GM13976 (cell line): ENCODE measurements around the gene TMOD2.

Source experiments
- DNase-seq: peaks from one replicate; pipeline ENCODE4 v3.0.0; 2012; ENCODE audit warnings: low spot score
- in situ Hi-C: fragments of 300-500 bp; cut with MboI; formaldehyde crosslinking; loops from one replicate; pipeline ENCODE4 v1.12.0; 2022; ENCODE audit warnings: low sequenced_read_pairs, mixed read lengths, inconsistent platforms; ENCODE audit not compliant: unreplicated experiment
- TF ChIP-seq, protein P1 (sequence below): IDR thresholded peaks from 2 replicates; pipeline ENCODE4 v1.5.1; 2012; ENCODE audit warnings: borderline replicate concordance, mild to moderate bottlenecking; ENCODE audit not compliant: insufficient read depth; ENCODE audit errors: extremely low read depth, missing control alignments, control extremely low read depth

The TMOD2 gene

DNA sequence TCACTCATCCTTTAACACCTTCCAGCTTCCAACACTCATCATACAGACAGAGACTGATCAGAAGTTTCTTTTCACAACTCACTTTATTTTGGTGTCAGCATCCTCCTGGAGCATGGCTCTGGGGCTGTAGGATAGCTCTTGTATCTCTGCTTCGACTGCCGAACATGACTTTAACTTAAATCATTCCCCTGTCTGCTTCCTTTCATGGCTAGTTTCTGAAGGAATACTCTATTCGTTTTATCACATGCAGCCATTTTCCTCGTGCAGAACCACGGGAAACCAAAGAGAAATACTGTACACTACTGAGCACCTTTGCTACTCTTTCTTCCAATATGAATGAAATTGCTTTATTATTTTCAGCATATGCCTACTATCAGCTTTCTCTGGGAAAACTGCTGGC is 2.1 kb upstream of the TMOD2 start:
- DNase-seq, result no peak
- in situ Hi-C loops, result no loop called here
- TF ChIP-seq, protein P1, sequence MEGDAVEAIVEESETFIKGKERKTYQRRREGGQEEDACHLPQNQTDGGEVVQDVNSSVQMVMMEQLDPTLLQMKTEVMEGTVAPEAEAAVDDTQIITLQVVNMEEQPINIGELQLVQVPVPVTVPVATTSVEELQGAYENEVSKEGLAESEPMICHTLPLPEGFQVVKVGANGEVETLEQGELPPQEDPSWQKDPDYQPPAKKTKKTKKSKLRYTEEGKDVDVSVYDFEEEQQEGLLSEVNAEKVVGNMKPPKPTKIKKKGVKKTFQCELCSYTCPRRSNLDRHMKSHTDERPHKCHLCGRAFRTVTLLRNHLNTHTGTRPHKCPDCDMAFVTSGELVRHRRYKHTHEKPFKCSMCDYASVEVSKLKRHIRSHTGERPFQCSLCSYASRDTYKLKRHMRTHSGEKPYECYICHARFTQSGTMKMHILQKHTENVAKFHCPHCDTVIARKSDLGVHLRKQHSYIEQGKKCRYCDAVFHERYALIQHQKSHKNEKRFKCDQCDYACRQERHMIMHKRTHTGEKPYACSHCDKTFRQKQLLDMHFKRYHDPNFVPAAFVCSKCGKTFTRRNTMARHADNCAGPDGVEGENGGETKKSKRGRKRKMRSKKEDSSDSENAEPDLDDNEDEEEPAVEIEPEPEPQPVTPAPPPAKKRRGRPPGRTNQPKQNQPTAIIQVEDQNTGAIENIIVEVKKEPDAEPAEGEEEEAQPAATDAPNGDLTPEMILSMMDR, result no peak

DNA sequence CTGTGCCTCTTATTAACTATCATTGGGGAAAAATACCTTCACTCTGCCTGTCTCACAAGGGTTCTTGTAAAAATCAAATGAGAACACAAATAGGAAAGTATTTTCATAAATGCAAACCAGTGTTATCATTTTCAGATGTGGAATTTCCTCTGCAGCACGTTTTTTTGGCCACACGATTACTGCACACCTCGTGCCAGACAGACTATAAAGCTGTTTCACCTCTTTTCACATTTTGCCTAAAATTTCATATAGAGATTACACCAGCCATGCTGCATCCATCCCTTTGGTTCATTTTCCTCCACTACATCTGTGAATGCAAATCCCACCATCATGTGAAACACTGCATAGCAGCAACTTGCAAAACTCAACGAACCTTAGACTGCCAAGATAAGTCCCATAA is 1.2 kb upstream of the TMOD2 start:
- no peak for DNase-seq
- in situ Hi-C loops, result no loop called here
- TF ChIP-seq, protein P1, result no peak

DNA sequence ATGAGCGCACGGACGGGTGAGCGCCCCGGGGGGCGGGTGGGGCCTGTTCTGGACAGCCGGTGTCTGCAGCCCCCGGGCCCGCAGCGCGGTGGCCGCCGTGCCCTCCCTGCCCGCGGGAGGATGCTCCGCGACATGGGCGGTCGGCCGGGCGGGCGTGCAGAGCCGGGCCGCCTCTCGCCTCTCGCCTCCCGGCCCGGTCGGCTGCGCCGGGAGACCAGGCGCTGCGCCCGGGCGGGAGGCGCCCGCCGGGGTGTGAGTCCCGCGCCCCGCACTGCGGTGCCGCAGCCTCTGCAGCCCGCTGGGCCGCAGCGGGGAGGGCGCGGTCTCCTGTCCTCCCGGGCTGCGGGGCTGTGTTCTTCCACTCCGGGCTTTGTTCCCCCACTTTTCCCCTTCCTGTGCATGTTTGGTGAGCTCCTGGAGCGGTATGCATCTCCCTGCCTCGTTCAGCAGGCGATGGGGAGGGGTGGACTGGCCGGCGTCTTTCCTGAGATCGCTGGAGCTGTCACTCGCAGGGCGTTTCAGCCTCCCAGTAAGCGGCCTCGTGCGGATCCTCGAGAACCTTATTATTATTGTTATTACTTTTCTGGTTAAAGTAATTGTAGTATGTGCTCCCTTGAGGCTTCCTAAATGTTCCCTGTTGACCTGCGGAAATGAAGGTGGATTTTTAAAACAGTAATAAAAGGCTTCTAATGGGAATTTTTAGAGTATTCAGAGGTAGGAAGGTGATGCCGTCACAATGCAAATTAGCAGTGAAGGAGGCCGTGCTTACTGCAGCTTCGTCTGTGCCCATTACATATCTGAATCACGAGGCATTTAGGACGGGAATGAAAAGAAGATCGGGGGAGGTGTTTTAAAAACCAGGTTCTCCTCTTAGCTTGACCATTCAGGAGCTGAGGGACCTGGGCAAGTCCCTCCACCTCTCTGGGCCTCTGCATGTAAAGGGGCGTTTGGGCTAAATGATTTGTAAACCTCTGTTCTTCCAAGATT is 593 bp downstream of the TMOD2 start:
- TF ChIP-seq, protein P1, result no peak
- DNase-seq, result peak; percentile 47
- in situ Hi-C loops, result no loop called here

DNA sequence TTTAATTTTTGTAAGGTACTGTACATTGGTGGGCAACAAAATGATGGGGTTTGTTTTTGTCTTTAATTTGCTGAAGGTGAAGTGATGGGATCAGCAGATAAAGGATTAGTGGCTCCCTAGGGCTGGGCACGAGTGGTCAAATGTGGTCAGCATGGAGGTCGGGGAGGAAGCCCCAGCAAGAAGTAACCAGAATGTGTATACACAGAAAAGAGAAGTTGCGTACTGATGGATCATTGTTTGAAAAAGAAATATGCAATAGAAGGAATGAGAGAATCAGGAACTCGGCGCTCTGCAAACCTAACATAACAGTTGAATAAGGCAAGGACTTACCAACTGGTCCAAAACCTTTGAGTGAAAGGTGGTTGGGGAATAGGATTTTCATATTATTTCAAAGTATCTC is 1.5 kb downstream of the TMOD2 start:
- in situ Hi-C loops, result no loop called here
- DNase-seq, result no peak
- TF ChIP-seq, protein P1, result no peak

DNA sequence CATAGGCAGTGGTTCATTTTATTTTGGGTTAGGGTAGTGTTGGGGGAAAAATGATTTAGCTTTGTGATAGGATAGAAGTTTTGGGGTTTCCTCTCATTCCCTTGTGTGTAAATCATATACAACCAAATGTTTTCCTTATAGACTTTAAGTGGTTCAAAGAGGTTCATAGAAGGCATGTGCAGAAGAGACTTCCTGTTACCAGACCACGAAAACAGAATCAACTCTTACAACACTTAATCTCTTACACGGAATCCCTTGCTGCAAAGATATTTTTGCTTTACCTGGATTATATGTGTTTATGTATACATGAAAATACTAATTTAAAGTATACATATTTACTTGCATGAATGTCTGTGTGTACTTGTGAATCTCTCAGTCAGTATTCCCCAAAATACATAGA is 2.9 kb downstream of the TMOD2 start:
- DNase-seq, result no peak
- in situ Hi-C loops, result no loop called here
- TF ChIP-seq, protein P1, result no peak

DNA sequence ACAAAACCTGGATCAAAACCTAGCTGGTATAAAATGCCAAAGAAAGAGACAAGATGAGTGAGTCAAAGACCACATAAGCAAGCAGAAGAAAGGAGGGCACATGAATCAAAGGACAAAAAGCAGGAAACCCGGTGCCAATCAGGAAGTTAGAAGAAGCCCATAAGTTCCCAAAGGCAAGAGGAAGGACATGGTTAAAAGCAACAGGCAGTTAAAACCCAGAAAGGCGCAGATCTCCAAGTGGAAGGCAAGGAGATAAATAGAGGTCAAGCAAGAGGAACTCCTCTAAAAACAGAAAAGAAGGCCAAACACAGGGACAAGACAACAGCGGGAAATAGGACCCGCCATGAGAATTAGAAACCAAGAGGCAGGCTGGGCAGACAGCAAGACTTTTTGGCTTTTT is 4.4 kb downstream of the TMOD2 start:
- TF ChIP-seq, protein P1, result no peak
- in situ Hi-C loops, result no loop called here
- DNase-seq, result no peak
